GM12801 (cell line): ENCODE results near the gene RGS14.

ENCODE experiments used
- TF ChIP-seq, protein P1 (sequence below): IDR thresholded peaks from one replicate; pipeline ENCODE4 v1.5.1; 2011; ENCODE audit warnings: control low read depth; ENCODE audit not compliant: insufficient read length; ENCODE audit errors: extremely low read depth

Gene RGS14

DNA sequence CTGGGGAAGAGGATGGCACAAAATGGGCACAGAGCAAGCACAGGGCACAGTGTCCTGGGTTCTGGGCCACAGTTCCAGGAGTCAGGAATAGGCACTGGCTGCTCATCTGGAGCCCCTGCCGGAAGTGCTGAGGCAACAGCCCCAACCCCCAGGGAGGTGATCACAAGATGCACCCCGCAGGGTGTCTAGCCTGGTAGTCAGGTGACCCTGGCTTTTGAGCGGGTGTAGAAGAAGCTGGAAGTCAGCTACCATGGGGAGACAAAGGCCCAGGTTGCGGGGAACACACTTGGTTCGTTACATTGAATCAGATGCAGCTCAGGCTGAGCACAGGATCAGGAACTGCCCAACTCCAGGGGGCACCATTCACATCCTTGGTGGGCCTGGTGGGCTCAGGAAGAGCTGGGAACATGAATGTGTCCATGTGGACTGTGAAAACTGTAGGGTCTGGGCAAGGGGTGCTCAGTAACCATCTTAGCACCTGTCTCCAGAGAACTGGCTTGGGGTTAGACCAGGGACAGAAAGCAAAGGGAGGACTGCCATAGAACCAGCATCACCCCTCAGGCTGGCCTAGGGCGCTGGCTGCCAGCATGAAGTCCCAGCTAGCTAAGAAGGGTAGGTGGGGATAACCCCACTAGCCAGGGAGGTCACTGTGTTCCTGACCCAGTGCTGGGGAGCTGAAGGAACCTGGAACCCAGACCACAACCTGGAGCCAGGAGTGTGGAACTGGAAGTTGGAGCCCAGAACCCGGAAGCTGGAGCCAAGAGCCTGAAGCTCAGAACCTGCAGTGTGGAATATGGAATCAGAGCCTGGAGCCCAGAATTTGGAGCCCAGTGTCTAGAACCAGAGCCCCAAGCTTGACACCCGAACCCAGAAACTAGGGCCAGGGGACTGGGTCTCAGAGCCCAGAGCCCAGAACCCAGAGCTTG, 20.4 kb downstream of the RGS14 start:
- TF ChIP-seq, protein P1, sequence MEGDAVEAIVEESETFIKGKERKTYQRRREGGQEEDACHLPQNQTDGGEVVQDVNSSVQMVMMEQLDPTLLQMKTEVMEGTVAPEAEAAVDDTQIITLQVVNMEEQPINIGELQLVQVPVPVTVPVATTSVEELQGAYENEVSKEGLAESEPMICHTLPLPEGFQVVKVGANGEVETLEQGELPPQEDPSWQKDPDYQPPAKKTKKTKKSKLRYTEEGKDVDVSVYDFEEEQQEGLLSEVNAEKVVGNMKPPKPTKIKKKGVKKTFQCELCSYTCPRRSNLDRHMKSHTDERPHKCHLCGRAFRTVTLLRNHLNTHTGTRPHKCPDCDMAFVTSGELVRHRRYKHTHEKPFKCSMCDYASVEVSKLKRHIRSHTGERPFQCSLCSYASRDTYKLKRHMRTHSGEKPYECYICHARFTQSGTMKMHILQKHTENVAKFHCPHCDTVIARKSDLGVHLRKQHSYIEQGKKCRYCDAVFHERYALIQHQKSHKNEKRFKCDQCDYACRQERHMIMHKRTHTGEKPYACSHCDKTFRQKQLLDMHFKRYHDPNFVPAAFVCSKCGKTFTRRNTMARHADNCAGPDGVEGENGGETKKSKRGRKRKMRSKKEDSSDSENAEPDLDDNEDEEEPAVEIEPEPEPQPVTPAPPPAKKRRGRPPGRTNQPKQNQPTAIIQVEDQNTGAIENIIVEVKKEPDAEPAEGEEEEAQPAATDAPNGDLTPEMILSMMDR, result no peak

DNA sequence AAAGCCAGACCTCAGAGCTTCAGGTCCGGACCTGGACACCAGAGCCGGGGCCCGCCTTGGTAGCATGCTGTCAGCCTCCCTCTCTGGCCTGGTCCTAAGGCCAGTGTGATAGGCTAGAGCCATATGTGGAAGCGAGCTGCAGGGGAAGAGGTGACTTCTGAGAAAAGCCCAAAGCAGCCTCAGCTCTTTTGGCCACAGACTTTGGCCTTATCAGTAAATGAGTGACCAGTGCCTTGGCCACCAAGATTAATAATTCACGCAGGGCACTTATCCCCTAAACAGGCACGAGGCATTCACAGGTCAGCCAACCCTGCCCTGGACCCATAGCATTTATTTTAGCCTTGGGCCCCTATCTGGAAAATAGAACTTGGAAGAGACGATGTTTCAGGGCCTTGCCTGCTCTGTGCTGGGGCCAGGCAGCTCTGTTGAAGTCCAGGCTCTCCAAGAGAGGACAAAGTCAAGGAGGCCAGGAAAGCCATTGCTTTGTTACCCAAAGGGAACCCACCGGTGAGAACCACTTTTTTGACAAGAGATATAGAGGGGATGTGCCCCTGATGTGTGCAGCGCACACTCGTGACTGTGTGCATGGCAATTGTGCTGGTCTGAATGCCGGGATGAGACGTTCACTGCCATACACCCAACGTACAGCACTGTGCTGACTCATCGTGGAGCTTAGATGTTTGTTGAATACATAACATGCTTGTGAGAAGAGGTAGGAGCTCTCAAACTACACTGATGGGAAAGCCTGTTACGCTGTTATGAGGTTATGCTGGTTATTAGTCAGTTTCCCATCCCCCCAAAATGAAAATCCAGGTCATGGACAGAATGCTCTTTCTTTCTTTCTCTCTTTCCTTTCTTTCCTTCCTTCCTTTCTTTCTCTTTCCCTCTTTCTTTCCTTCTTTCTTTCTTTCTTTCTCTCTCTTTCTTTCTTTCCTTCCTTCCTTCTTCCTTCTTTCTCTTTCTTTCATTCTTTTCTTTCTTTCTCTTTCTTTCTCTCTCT, 21.5 kb downstream of the RGS14 start:
- TF ChIP-seq, protein P1, result no peak

DNA sequence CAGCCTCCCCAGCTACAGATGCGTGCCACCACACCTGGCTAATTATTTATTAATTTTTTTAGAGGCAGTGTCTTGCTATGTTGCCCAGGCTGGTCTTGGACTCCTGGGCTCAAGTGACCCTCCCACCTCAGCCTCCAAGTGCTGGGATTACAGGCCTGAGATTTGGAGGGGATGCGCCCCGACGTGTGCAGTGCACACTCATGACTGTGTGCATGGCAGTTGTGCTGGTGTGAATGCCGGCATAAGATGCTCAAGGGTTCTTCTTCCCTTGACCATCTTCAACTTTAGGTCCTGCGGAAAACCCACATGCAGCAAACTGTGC, 23.0 kb downstream of the RGS14 start:
- TF ChIP-seq, protein P1, result no peak

DNA sequence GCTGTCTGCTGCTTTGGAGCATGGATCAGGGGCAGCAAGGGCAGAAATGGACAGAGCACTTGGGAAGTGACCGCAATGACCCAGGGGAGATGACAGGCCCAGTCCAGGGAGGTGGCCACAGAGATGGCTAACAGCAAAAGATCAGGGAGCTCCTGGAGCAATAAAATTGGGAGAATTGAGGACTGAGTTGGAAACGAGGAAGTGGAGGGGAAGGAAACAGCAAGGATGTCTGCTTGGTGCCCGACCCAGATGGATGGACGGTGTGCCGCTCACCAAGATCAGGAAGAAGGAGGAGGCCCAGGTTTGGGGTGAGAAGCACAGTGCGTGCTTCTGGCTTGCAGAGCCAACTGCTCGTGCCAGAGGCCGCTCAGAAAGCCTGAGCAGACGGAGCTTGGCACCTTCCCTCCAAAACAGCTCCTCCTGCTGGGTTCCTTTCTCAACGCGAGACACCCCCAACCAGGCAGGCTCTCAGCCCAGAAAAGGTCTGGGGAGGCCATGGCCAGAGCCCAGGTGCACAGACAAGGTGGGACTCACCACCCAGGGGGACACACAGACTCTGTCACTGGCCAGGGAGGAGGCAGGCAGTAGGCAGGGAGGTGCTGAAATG, 24.8 kb downstream of the RGS14 start:
- TF ChIP-seq, protein P1, result no peak

DNA sequence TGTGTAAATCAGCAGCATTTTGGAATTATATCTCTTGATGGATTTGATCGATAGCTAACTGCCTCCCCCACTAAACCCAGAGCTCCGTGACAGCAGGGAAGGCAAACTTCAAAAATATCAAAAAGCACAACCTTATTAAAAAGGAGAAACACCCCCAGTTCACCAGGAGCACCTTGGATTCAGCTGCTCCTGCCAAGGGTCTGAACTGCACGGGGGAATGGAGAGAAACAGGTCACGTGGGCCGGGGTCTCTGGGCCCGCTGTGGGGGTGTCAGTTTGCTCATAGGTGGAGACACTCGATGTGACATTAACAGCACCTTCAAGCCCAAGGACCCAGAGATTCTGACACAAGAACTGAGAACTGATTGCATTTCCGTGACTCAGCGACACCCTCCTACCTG, 25.5 kb downstream of the RGS14 start:
- TF ChIP-seq, protein P1, result no peak

DNA sequence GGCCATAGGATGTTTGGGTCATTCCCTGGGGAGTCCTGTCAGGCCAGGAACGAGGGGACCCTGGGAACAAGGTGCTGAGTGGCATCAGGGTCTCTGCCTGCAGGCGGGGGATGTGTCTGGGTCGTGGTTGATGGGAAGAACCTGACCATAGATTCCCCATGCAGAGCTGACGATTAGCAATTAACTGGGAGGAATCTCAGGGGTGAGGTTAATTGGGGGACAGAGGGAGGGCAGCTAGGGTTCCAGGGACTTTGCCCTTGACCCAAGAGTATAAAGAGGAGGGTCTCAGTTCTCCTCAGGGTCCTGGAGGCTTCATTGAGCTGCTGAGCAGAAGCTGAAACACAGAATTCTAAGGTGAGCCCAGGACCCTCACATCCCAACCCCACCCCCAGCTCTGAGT, 26.4 kb downstream of the RGS14 start, which contains the start of gene SLC34A1:
Gene SLC34A1 (plus strand): TSS at position 301 of the 400 bp plus-strand sequence. CDS start 1,308 bp downstream, outside the sequence.
- TF ChIP-seq, protein P1, result no peak

DNA sequence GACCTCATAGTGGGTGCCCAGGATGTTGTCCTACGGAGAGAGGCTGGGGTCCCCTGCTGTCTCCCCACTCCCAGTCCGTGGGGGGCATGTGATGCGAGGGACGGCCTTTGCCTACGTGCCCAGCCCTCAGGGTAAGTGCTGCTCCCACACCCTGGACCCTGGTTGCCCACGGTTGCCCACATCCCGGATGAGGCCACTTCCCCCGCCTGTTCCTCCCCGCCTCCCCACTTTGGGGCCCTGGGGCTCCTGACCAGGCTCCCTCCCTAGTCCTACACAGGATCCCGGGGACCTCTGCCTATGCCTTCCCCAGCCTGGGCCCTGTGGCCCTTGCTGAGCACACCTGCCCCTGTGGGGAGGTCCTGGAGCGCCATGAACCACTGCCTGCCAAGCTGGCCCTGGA, 28.0 kb downstream of the RGS14 start:
- TF ChIP-seq, protein P1, result no peak
